Measurements from ENCODE around the gene STARD9. TPM values are rescaled to one million over a fixed set of nuclear protein-coding genes. Genes with fewer than 3 reads are reported as not detected.

Gene STARD9
- total and polyA plus RNA-seq, 2 experiments from 2014 or later: 2.0 to 5.5 TPM

DNA sequence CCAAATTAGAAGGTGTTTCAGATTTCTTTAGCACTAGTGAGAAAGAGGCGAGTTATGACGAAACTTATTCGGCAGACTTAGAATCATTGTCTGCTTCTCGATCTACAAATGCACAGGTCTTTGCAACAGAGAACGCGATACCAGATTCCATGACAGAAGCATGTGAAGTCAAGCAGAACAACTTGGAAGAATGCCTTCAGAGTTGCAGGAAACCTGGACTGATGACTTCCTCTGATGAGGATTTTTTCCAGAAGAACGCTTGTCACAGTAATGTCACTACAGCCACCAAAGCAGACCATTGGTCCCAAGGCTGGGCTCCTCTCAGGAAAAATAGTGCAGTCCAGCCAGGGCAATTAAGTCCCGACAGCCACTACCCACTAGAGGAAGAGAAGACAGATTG, 110.9 kb downstream of the STARD9 start:
- H3K27me3 ChIP-seq: no peaks in the 10 kb centered on the region
- H3K4me3 ChIP-seq: no peak overlapping the region
- DNase-seq (ENCODE audit: low read depth in 1 of 2, low spot score in 1 of 2): no peak
- H3K4me1 ChIP-seq (ENCODE audit: low read depth): no peaks in the 10 kb centered on the region
- no peak overlapping the region for H3K27ac ChIP-seq
- no peaks in the 10 kb centered on the region for H3K9me3 ChIP-seq (ENCODE audit: low read depth)
- TF ChIP-seq CTCF (IDR thresholded peaks at IDR 0.05; ENCODE audit: low read depth, low read length): no peak
- no peaks in the 10 kb centered on the region for H3K36me3 ChIP-seq

- no peak overlapping the region for H3K27ac ChIP-seq
These were observed 112.3 kb downstream of the STARD9 start for GRCh38 chr15:42687740-42688139.

GRCh38 chr15:42688301-42688700, 112.9 kb downstream of the STARD9 start:
- Histone ChIP-seq H3K36me3 (no peaks in the 10 kb centered on the region), H3K4me3 (no peak overlapping the region), H3K9me3 (ENCODE audit: low read depth) (no peaks in the 10 kb centered on the region), H3K4me1 (ENCODE audit: low read depth) (no peaks in the 10 kb centered on the region), H3K27ac (no peak overlapping the region), H3K27me3 (no peaks in the 10 kb centered on the region)
- TF ChIP-seq CTCF (IDR thresholded peaks at IDR 0.05; ENCODE audit: low read depth, low read length): no peak
- no peak for DNase-seq (ENCODE audit: low read depth in 1 of 2, low spot score in 1 of 2)

More at GRCh38 chr15:42687740-42688139, 112.3 kb downstream of the STARD9 start:
- no peaks in the 10 kb centered on the region for H3K27me3 ChIP-seq
- H3K4me3 ChIP-seq: no peak overlapping the region
- no peak for TF ChIP-seq CTCF (IDR thresholded peaks at IDR 0.05; ENCODE audit: low read depth, low read length)
- no peak for DNase-seq (ENCODE audit: low read depth in 1 of 2, low spot score in 1 of 2)
- H3K36me3 ChIP-seq: no peaks in the 10 kb centered on the region
- no peaks in the 10 kb centered on the region for H3K9me3 ChIP-seq (ENCODE audit: low read depth)
- H3K4me1 ChIP-seq (ENCODE audit: low read depth): no peaks in the 10 kb centered on the region

DNA sequence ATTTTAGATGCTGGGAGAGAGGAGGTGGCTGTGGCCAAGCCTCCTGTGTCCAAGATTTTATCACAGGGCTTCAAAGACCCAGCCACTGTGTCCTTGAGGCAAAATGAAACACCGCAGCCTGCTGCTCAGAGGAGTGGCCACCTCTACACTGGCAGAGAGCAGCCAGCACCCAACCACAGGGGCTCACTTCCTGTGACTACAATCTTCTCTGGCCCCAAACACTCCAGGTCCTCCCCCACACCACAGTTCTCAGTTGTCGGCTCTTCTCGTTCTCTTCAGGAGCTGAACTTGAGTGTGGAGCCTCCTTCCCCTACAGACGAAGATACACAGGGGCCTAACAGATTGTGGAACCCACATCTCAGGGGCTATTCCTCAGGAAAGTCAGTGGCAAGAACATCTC, 115.9 kb downstream of the STARD9 start:
- Histone ChIP-seq H3K27ac (no peak overlapping the region), H3K9me3 (ENCODE audit: low read depth) (no peaks in the 10 kb centered on the region), H3K4me3 (no peak overlapping the region), H3K4me1 (ENCODE audit: low read depth) (no peaks in the 10 kb centered on the region), H3K27me3 (no peaks in the 10 kb centered on the region), H3K36me3 (no peaks in the 10 kb centered on the region)
- TF ChIP-seq CTCF (IDR thresholded peaks at IDR 0.05; ENCODE audit: low read depth, low read length): no peak
- no peak for DNase-seq (ENCODE audit: low read depth in 1 of 2, low spot score in 1 of 2)

GRCh38 chr15:42691770-42692169, 116.4 kb downstream of the STARD9 start:
- DNase-seq (ENCODE audit: low read depth in 1 of 2, low spot score in 1 of 2): no peak
- no peak for TF ChIP-seq CTCF (IDR thresholded peaks at IDR 0.05; ENCODE audit: low read depth, low read length)
- H3K9me3 ChIP-seq (ENCODE audit: low read depth): no peaks in the 10 kb centered on the region
- H3K27ac ChIP-seq: no peak overlapping the region
- H3K36me3 ChIP-seq: no peaks in the 10 kb centered on the region
- no peaks in the 10 kb centered on the region for H3K4me1 ChIP-seq (ENCODE audit: low read depth)
- H3K27me3 ChIP-seq: no peaks in the 10 kb centered on the region
- no peak overlapping the region for H3K4me3 ChIP-seq

GRCh38 chr15:42692536-42692935, 117.1 kb downstream of the STARD9 start:
- no peaks in the 10 kb centered on the region for H3K4me1 ChIP-seq (ENCODE audit: low read depth)
- no peaks in the 10 kb centered on the region for H3K36me3 ChIP-seq
- no peaks in the 10 kb centered on the region for H3K27me3 ChIP-seq
- no peak for DNase-seq (ENCODE audit: low read depth in 1 of 2, low spot score in 1 of 2)
- H3K27ac ChIP-seq: no peak overlapping the region
- no peaks in the 10 kb centered on the region for H3K9me3 ChIP-seq (ENCODE audit: low read depth)
- TF ChIP-seq CTCF (IDR thresholded peaks at IDR 0.05; ENCODE audit: low read depth, low read length): no peak
- H3K4me3 ChIP-seq: no peak overlapping the region
